CD8-positive, alpha-beta memory T cell (primary cell): ENCODE results near the gene KIZ. TPM values are rescaled to one million over a fixed set of nuclear protein-coding genes. Genes with fewer than 3 reads are reported as not detected.

ENCODE experiments used
- CTCF ChIA-PET: fragments of 350-600 bp; sonication (Branson Sonifier 250); formaldehyde crosslinking; loops from one replicate; lab custom pipeline; 2021; ENCODE audit warnings: antibody characterized with exemption; lab: Charles Lee
- POLR2A ChIA-PET: fragments of 350-600 bp; sonication (Branson Sonifier 250); formaldehyde crosslinking; loops from one replicate; lab custom pipeline; 2021; ENCODE audit warnings: antibody characterized with exemption; lab: Charles Lee
- DNase-seq, 5 donors: peaks; one replicate each; pipeline versions ENCODE4 v3.0.0 to v3.0.0-alpha.2; 2020 to 2022; ENCODE audit warnings: mixed read lengths in 1 of 5
- H3K27ac ChIP-seq: one replicate; pipeline ENCODE4 v1.7.0; 2013; ENCODE audit warnings: low read depth, mild to moderate bottlenecking, low read length, moderate library complexity
- H3K27me3 ChIP-seq: 2 replicates; pipeline ENCODE4 v1.7.0; 2013; ENCODE audit warnings: low read length, mild to moderate bottlenecking; ENCODE audit not compliant: insufficient read depth, poor library complexity, severe bottlenecking
- H3K36me3 ChIP-seq: 2 replicates; pipeline ENCODE4 v1.7.0; 2013; ENCODE audit warnings: mild to moderate bottlenecking, low read length, moderate library complexity; ENCODE audit not compliant: insufficient read depth
- H3K4me1 ChIP-seq: 2 replicates; pipeline ENCODE4 v1.7.0; 2013; ENCODE audit warnings: mild to moderate bottlenecking, low read length, moderate library complexity; ENCODE audit not compliant: insufficient read depth
- H3K4me3 ChIP-seq: 2 replicates; pipeline ENCODE4 v1.7.0; 2013; ENCODE audit warnings: mild to moderate bottlenecking, low read length
- H3K9me3 ChIP-seq: 2 replicates; pipeline ENCODE4 v1.7.0; 2013; ENCODE audit warnings: mild to moderate bottlenecking, low read length
- H3K27ac Mint-ChIP-seq, 8 donors: one replicate each; pipeline ENCODE4 v1.8.0; 2020 to 2021; ENCODE audit warnings: mixed read lengths in 8 of 8, mild to moderate bottlenecking in 6 of 8, inconsistent platforms in 3 of 8, moderate library complexity in 3 of 8
- H3K27me3 Mint-ChIP-seq, 2 donors: one replicate each; pipeline ENCODE4 v1.8.0; 2020 to 2021; ENCODE audit warnings: mixed read lengths in 2 of 2, mild to moderate bottlenecking in 1 of 2, moderate library complexity in 1 of 2
- H3K36me3 Mint-ChIP-seq, 3 donors: one replicate each; pipeline ENCODE4 v1.8.0; 2020 to 2021; ENCODE audit warnings: mixed read lengths in 3 of 3, inconsistent platforms in 1 of 3, mild to moderate bottlenecking in 1 of 3
- H3K4me1 Mint-ChIP-seq, 3 donors: one replicate each; pipeline ENCODE4 v1.8.0; 2020 to 2021; ENCODE audit warnings: mixed read lengths in 3 of 3, inconsistent platforms in 1 of 3, mild to moderate bottlenecking in 1 of 3
- H3K4me3 Mint-ChIP-seq, 7 donors: one replicate each; pipeline ENCODE4 v1.8.0; 2020 to 2021; ENCODE audit warnings: mixed read lengths in 7 of 7, mild to moderate bottlenecking in 6 of 7, moderate library complexity in 4 of 7, inconsistent platforms in 2 of 7
- H3K9me3 Mint-ChIP-seq, 5 donors: one replicate each; pipeline ENCODE4 v1.8.0; 2020 to 2022; ENCODE audit warnings: mixed read lengths in 5 of 5, mild to moderate bottlenecking in 3 of 5, moderate library complexity in 2 of 5, inconsistent platforms in 1 of 5
- polyA plus RNA-seq: library from polyadenylated mRNA; unstranded; fragments of 300-500 nt; fragmentation: Illumina TruSeq; gene quantifications from one replicate; pipeline ENCODE4 v1.2.3, GENCODE V29; 2021
- total RNA-seq, 2 experiments: library from RNA; stranded (reverse); gene quantifications; one replicate each; pipeline ENCODE4 v1.2.3, GENCODE V29; 2021

The KIZ gene
- total and polyA plus RNA-seq, 3 experiments from 2014 or later: 9.7 to 20.5 (median 13.3) TPM

DNA sequence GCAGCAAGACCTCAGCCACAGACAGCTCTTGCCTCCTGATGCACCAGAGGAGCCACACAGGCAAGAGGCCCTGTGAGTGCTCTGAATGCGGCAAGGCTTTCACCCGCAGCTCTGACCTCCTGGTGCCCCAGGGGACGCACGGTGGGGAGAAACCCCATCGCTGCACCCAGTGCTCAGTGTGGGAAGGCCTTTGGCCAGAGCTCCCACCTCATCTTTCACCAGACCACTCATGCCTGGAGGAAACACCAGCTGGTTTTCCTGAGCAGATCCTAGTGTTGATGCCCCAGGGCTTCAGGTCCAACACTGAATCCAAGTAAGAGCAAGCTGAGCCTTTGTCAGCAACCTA is 140.3 kb downstream of the KIZ start:
- H3K4me1 ChIP-seq: no peaks in the 10 kb centered on the region
- no peak for DNase-seq
- CTCF ChIA-PET: interaction anchor here (1.4 kb wide), 1 partner anchor 30 kb away, joined by 5 read pairs; no protein-coding TSS in a partner anchor
- peaks cover 0 to 1% (median 0%) of the 10 kb centered on the region in 3 donors for H3K36me3 Mint-ChIP-seq
- peaks cover 0 to 1% (median 0%) of the 10 kb centered on the region in 5 donors for H3K9me3 Mint-ChIP-seq
- H3K4me3 Mint-ChIP-seq: no peak overlapping the region
- POLR2A ChIA-PET: no interaction called here
- H3K4me1 Mint-ChIP-seq: no peaks in the 10 kb centered on the region
- H3K27me3 Mint-ChIP-seq: peaks cover 9 to 19% of the 10 kb centered on the region in 2 donors
- H3K27ac Mint-ChIP-seq: no peak overlapping the region
- no peak overlapping the region for H3K4me3 ChIP-seq
- H3K27me3 ChIP-seq: no peaks in the 10 kb centered on the region
- H3K9me3 ChIP-seq: no peaks in the 10 kb centered on the region
- H3K36me3 ChIP-seq: no peaks in the 10 kb centered on the region
- H3K27ac ChIP-seq: no peak overlapping the region

DNA sequence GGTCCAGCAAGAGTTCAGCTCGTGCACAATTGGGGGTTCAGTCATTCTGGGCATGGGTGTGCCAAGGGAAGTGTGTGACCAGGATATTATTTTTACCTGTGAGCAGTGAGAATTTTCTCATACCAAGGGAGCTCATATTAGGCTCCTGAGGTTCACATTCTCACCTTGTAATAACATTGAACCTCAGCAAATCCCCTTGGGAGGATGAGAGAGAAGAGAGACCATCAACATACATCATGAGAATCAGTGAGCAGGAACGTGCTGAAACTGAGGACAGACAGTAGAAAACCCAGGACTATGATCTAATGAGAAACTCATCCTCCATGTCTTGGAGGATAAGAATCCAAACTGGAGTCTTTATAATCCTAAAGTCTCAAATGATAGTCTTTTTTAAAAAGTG is 143.9 kb downstream of the KIZ start:
- H3K27ac Mint-ChIP-seq: no peak overlapping the region
- no peaks in the 10 kb centered on the region for H3K27me3 ChIP-seq
- no peak overlapping the region for H3K27ac ChIP-seq
- H3K4me3 Mint-ChIP-seq: no peak overlapping the region
- H3K36me3 ChIP-seq: no peaks in the 10 kb centered on the region
- H3K9me3 ChIP-seq: no peaks in the 10 kb centered on the region
- POLR2A ChIA-PET: no interaction called here
- no peak overlapping the region for H3K4me3 ChIP-seq
- peaks cover 0 to 3% (median 3%) of the 10 kb centered on the region in 3 donors for H3K36me3 Mint-ChIP-seq
- CTCF ChIA-PET: no interaction called here
- no peaks in the 10 kb centered on the region for H3K4me1 ChIP-seq
- no peak for DNase-seq
- H3K9me3 Mint-ChIP-seq: peaks cover 0 to 4% (median 0%) of the 10 kb centered on the region in 5 donors
- H3K4me1 Mint-ChIP-seq: no peaks in the 10 kb centered on the region
- peaks cover 4 to 28% of the 10 kb centered on the region in 2 donors for H3K27me3 Mint-ChIP-seq

DNA sequence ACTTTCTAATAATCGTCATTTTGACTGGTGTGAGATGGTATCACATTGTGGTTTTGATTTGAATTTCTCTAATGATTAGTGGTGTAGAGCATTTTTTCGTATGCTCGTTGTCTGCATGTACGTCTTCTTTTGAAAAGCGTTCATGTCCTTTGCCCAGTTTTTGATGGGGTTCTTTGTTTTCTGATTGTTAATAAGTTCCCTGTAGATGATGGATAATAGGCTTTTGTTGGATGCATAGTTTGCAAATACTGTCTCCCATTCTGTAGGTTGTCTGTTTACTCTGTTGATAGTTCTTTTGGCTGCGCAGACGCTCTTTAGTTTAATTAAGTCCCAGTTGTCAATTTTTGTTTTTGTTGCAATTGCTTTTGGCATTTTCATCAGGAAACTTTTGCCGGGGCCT is 144.9 kb downstream of the KIZ start:
- CTCF ChIA-PET: no interaction called here

DNA sequence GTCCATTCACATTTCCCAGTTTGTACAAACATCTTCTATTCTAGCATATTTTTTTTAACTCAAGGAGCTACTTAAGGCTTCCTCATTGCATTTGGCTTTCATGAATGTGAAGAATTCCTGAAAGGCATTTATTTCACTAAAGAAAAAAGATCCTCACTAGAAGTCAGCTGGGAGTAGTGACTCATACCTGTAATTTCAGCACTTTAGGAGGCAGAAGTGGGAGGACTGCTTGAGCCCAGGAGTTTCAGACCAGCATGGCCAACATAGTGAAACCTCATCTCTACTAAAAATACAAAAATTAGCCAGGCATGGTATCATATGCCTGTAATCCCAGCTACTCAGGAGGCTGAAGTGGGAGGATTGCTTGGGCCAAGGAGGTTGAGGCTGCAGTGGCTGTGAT is 146.4 kb downstream of the KIZ start:
- Mint-ChIP-seq H3K4me3 (no peak overlapping the region), H3K27me3 (peaks cover 6 to 26% of the 10 kb centered on the region in 2 donors), H3K9me3 (peaks cover 0 to 2% (median 0%) of the 10 kb centered on the region in 5 donors), H3K4me1 (no peaks in the 10 kb centered on the region), H3K27ac (no peak overlapping the region), H3K36me3 (peaks cover 0 to 3% (median 3%) of the 10 kb centered on the region in 3 donors)
- no peaks in the 10 kb centered on the region for H3K36me3 ChIP-seq
- no peaks in the 10 kb centered on the region for H3K9me3 ChIP-seq
- no peaks in the 10 kb centered on the region for H3K27me3 ChIP-seq
- ChIA-PET CTCF (no interaction called here), POLR2A (no interaction called here)
- no peak overlapping the region for H3K4me3 ChIP-seq
- DNase-seq: no peak
- no peaks in the 10 kb centered on the region for H3K4me1 ChIP-seq
- H3K27ac ChIP-seq: no peak overlapping the region

More for the DNA sequence above, 144.9 kb downstream of the KIZ start:
- no peak for DNase-seq
- H3K9me3 Mint-ChIP-seq: peaks cover 0 to 4% (median 0%) of the 10 kb centered on the region in 5 donors
- no peak overlapping the region for H3K27ac ChIP-seq
- H3K9me3 ChIP-seq: no peaks in the 10 kb centered on the region
- H3K36me3 ChIP-seq: no peaks in the 10 kb centered on the region
- H3K27me3 ChIP-seq: no peaks in the 10 kb centered on the region
- H3K27ac Mint-ChIP-seq: no peak overlapping the region
- POLR2A ChIA-PET: no interaction called here
- no peak overlapping the region for H3K4me3 Mint-ChIP-seq
- H3K36me3 Mint-ChIP-seq: peaks cover 0 to 3% (median 3%) of the 10 kb centered on the region in 3 donors
- peaks cover 4 to 24% of the 10 kb centered on the region in 2 donors for H3K27me3 Mint-ChIP-seq
- no peaks in the 10 kb centered on the region for H3K4me1 Mint-ChIP-seq
- H3K4me3 ChIP-seq: no peak overlapping the region
- H3K4me1 ChIP-seq: no peaks in the 10 kb centered on the region

DNA sequence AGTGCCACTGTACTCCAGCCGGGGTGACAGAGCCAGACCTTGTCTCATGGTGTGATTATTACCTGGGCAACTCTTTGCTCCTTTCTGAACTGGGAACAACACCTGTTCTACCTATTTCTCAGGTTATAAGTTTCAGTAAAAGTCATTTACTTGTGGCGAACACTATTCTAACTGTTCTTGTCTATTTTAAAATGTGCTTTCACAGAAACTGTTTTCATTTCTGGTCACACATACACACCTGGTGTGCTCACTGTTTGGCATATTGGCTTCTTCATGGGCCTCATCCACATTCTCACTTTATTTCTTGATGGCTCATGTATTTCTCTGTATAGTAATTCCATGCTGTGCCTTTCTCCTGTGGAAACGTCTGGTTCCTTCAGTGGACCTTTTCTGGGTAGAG is 146.8 kb downstream of the KIZ start:
- no peak for DNase-seq
- no peak overlapping the region for H3K4me3 Mint-ChIP-seq

DNA sequence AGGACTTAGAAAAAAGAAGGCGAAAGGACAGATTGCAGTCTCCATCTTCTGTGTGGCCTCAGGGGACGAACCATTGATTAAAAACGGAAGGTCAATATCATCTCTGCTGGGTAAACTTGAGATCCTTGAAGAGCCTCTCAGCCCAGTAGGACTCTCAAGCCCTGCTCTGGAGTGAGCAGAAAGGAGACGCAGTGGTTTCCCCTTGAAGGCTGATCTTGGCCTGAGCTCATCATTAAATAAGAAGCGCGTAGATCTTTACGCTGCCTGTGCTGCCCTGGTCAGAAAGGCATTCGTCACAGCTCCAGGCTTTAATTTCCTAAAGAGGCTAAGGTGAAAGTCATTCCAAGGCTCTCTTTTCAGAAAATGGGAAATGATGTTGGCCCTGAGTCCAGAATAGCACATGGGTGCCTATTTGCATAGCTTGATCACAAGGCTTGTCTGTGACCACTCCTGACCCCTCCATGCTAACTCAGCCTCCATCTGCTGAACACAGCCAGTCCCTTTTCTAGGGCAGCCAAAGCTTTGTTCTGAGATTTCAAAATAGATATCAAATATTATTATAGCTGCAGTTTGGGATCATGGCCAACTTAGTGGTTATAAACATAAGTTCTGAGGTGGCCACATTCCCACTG is 148.0 kb downstream of the KIZ start:
- Histone ChIP-seq H3K4me1 (no peaks in the 10 kb centered on the region), H3K9me3 (no peaks in the 10 kb centered on the region), H3K36me3 (no peaks in the 10 kb centered on the region), H3K27me3 (no peaks in the 10 kb centered on the region), H3K27ac (no peak overlapping the region), H3K4me3 (no peak overlapping the region)
- Mint-ChIP-seq H3K9me3 (peaks cover 0 to 2% (median 0%) of the 10 kb centered on the region in 5 donors), H3K4me1 (no peaks in the 10 kb centered on the region), H3K27ac (no peak overlapping the region), H3K27me3 (peaks cover 4 to 26% of the 10 kb centered on the region in 2 donors), H3K4me3 (no peak overlapping the region), H3K36me3 (peaks cover 0 to 3% (median 1%) of the 10 kb centered on the region in 3 donors)
- POLR2A ChIA-PET: no interaction called here
- no peak for DNase-seq
- CTCF ChIA-PET: no interaction called here

More for the DNA sequence above, 146.8 kb downstream of the KIZ start:
- Mint-ChIP-seq H3K9me3 (peaks cover 0 to 2% (median 0%) of the 10 kb centered on the region in 5 donors), H3K27ac (no peak overlapping the region), H3K4me1 (no peaks in the 10 kb centered on the region), H3K36me3 (peaks cover 0 to 3% (median 3%) of the 10 kb centered on the region in 3 donors), H3K27me3 (peaks cover 6 to 26% of the 10 kb centered on the region in 2 donors)
- ChIA-PET CTCF (no interaction called here), POLR2A (no interaction called here)
- H3K4me1 ChIP-seq: no peaks in the 10 kb centered on the region
- no peaks in the 10 kb centered on the region for H3K27me3 ChIP-seq
- no peak overlapping the region for H3K4me3 ChIP-seq
- H3K27ac ChIP-seq: no peak overlapping the region
- no peaks in the 10 kb centered on the region for H3K9me3 ChIP-seq
- H3K36me3 ChIP-seq: no peaks in the 10 kb centered on the region

DNA sequence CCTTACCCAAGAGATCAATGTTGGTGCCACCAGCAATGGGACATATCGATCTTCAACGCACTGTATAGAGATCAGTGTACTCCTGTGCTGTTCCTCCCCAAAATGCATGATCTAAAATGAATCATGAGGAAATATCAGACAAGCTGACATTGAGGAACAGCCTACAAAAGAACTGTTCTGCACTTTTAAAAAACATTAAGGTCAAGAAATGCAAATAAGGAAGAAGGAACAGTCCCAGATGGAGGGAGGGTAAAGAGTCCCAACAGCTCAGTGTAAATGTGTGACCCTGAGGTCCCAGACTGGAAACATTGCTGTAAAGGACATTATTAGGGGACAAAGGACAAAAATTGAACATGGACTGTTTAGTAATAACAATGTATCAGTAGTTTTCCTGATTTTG is 152.9 kb downstream of the KIZ start:
- Histone ChIP-seq H3K9me3 (no peaks in the 10 kb centered on the region), H3K4me1 (no peaks in the 10 kb centered on the region), H3K4me3 (no peak overlapping the region), H3K27me3 (no peaks in the 10 kb centered on the region), H3K27ac (no peak overlapping the region), H3K36me3 (no peaks in the 10 kb centered on the region)
- H3K36me3 Mint-ChIP-seq: no peaks in the 10 kb centered on the region
- ChIA-PET CTCF (no interaction called here), POLR2A (no interaction called here)
- peaks cover 0 to 7% (median 0%) of the 10 kb centered on the region in 5 donors for H3K9me3 Mint-ChIP-seq
- no peak overlapping the region for H3K27ac Mint-ChIP-seq
- peaks cover 6 to 20% of the 10 kb centered on the region in 2 donors for H3K27me3 Mint-ChIP-seq
- DNase-seq: no peak
- H3K4me1 Mint-ChIP-seq: peaks cover 0 to 3% (median 0%) of the 10 kb centered on the region in 3 donors
- H3K4me3 Mint-ChIP-seq: no peak overlapping the region

DNA sequence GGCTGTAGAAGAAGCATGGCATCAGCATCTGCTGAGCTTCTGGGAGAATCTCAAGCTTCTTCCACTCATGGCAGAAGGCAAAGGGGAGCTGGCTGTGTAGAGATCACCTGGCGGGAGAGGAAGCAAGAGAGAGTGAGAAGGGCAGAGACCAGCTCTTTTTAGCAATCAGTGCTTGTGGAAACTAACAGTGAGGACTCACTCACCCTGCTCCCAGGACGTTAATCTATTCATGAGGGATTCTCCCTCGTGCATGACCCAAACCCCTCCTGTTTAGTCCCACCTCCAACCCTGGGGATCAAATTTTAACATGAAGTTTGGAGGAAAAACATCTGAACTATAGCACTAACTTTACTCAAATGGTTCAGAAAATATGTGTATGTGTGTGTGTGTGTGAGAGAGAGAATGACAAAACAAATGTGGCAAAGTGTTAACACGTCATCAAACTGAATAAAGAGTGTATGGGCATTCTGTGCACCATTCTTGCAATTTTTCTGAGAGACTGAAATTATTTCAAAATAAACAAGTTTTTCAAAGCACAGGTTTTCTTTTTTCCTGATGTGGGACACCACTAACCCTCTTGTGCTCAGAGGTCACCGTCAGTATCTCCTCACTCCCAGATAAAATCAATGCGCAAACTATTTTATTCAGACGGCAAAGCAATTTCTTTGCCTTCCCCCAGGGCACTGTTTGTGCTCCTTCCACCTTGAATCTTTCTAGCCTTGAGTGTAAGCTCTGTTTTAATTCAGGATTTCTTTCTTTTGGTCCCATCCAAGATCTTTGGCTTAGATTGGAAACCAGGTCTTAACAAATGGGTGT is 154.0 kb downstream of the KIZ start:
- no peaks in the 10 kb centered on the region for H3K27me3 ChIP-seq
- no peaks in the 10 kb centered on the region for H3K4me1 ChIP-seq
- no peaks in the 10 kb centered on the region for H3K36me3 ChIP-seq
- Mint-ChIP-seq H3K9me3 (peaks cover 0 to 9% (median 0%) of the 10 kb centered on the region in 5 donors), H3K27me3 (peaks cover 11 to 20% of the 10 kb centered on the region in 2 donors), H3K4me3 (no peak overlapping the region), H3K27ac (no peak overlapping the region), H3K4me1 (peaks cover 0 to 3% (median 0%) of the 10 kb centered on the region in 3 donors), H3K36me3 (no peaks in the 10 kb centered on the region)
- ChIA-PET CTCF (no interaction called here), POLR2A (no interaction called here)
- no peak overlapping the region for H3K4me3 ChIP-seq
- H3K27ac ChIP-seq: no peak overlapping the region
- DNase-seq: no peak
- no peaks in the 10 kb centered on the region for H3K9me3 ChIP-seq
